HG03342 (cell line): ENCODE measurements around the gene ANKFN1.

Experiments used
- ATAC-seq: cut with Tn5 transposase; IDR thresholded peaks from one replicate; pipeline ENCODE4 v1.9.1; 2021; ENCODE audit warnings: mild to moderate bottlenecking, moderate library complexity; ENCODE audit not compliant: unreplicated experiment

The ANKFN1 gene

DNA sequence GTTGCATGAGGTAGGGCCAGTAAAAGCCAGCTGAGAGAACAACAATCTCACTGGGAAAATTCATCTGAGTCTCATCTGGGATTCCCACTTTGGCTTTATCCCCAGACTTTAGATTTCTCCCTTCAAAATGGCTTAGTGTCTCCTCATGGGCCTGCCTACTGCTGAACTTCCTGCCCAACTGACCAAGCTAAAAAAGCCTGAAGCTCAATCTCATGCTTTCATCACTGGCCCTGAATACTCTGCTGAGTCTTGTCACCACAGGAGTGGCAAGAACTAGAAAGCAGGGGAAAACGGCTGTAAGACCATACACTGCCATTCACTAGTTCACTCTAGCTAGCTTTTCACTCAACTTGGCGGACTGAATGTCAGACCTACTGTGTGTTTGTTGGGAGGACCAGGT is 343.9 kb downstream of the ANKFN1 start:
- no peak for ATAC-seq

DNA sequence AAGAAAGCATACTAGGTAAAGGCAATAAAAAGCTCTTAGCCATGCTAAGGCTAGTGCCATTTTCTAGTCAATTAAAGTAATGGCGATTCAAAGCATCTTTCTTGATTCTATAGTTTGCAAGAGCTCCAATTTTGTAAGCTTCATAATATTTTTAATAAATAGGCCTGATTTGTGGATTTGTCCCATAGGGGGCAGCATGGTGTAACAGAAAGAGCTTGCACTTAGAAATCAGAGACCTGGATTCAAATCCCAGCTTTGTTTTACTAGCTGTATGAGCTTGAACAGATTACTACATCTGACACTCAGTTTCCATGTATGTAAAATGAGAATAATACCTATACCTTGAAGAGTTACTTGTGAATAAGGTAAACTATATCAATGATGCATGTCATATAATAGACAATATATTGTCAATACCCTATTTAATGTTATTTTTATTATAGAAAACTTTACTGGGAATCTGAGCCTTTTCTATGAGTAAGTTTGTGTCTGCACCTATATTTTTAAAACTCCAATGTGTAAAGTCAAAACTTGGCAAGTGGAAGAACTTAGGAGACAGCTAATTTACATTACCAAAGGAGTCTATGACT is 346.6 kb downstream of the ANKFN1 start:
- ATAC-seq: no peak

DNA sequence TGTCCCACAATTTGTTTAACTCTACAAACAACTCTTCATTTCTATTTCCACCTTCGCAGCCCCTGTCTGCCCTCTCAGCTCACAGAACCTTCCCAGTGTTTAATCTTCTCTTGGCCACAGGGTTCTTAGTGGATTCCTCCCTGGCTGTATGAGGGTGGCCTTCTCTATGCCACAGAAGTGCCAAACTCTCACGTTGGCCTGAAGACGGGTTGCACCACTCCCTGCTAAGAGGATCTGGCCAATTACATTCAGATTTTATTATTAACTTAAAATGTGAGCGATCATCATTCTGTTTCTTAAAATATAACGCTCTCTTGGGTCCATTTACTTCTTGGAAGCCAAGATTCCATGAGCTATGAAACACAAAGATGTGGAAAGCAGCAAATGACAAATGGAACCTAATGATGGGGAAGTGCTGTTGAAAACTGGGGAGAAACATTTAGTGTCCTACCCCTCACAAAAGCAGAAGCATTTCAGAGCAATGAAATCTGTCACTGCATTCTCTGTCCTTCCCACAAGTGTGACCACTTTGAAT is 348.9 kb downstream of the ANKFN1 start:
- ATAC-seq: no peak

DNA sequence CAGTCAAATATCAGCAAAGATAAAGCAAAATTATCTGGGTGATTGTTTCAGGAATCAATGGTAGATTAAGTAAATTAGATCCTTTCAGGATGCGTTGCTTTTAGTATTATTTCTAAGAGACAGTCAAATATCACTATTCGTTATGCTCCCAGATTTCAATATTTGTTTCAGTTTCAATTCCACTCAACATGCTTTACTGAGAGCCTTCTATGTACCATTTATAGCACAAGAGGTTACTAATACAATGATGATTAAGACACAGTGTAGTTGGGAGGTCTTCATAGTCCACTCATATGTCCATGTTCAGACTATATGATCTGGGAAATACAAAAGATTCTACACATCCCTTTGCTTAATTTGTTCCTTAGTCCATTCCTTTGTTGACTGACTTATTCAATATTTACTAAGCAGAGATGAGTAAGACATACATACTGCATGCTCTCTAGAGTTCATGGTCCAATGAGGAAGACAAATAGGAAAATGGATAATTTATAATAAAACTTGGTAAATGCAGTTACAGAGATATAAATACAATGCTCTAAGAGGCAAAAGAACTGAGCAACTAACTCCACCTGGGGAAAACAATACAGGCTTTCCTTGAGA is 352.0 kb downstream of the ANKFN1 start:
- ATAC-seq: no peak

DNA sequence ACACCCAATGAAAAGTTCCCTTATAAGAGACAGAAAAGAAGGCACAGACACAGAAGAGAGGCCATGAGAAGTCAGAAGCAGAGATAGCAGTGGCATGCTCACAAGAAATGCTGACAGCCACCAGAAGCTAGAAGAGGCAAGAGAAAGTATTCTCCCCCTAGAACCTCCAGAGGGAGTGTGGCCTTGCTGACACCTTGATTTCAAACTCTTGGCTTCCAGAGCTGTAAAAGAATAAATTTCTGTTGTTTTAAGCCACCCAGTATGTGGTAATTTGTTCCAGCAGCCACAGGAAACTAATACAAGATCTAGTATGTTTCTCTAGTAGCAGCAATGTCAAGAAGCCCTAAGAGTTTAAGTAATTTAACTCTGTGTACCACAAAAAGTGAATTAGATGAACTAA is 353.1 kb downstream of the ANKFN1 start:
- ATAC-seq: no peak

DNA sequence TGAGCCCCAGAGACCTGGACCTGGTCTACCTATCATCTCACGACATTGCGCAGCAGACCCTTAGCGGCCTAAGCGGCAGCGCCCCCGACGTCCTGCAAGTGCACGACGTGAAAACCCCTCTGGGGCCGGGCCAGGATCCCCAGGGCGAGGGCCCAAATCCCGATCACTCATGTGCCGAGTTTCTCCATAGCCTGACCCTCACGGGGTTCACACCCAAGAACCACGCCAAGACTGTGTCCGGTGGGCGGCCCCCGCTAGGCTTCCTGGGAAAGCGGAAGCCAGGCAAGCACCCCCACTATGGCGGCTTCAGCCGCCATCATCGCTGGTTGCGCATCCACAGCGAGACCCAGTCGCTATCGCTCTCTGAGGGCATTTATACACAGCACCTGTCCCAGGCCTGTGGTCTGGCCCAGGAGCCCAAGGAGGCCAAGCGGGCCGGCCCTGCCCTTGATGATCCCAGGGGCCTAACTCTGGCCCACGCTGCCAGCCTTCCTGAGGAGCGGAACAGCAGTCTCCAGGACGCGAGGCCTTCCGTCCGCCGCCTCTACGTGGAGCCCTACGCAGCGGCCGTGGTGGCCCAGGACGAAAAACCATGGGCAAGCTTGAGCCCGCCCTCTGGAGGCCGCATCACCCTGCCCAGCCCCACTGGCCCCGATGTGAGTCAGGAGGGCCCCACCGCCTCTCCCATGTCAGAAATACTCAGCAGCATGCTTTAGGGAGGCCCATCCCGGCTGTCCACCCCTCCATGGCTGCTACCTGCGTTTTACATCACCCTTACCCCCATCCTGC is 357.5 kb downstream of the ANKFN1 start:
- ATAC-seq: no peak

DNA sequence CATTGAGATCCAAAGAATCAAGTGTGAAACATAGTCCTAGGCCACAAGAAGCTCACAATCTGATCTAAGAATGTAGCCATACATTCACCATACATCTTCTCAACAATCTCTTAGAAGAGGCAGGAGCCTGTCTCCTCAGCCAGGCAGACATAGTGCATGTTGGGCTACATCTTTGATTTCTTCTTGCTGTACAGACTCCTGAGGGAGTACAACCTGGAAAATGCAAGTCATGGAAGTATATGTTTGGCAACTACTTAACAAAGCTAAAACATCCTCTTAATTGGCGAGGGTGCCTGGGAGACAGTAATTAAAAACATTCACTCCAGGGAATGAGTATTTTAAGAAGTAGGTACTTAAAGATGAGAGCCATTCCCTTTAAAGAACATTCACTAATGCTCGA is 361.0 kb downstream of the ANKFN1 start:
- no peak for ATAC-seq

DNA sequence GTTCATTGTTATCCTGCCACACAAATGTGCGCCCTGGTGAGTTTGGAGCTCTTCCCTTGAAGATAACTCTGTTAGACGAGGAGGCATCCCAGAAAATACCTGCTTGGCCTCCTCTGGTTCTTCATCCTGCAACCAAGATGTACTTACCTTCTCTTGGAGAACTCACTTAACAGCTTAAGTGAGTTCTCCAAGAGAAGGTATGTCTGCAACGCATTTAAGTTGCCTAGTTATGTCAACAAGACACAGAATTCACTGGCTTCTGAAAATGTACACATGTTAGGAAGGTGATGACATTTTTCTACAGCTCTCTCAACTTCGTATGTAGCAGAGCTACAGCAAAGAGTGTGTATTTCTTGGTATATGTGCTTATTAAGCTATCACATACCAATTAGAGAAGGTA is 361.6 kb downstream of the ANKFN1 start:
- no peak for ATAC-seq

DNA sequence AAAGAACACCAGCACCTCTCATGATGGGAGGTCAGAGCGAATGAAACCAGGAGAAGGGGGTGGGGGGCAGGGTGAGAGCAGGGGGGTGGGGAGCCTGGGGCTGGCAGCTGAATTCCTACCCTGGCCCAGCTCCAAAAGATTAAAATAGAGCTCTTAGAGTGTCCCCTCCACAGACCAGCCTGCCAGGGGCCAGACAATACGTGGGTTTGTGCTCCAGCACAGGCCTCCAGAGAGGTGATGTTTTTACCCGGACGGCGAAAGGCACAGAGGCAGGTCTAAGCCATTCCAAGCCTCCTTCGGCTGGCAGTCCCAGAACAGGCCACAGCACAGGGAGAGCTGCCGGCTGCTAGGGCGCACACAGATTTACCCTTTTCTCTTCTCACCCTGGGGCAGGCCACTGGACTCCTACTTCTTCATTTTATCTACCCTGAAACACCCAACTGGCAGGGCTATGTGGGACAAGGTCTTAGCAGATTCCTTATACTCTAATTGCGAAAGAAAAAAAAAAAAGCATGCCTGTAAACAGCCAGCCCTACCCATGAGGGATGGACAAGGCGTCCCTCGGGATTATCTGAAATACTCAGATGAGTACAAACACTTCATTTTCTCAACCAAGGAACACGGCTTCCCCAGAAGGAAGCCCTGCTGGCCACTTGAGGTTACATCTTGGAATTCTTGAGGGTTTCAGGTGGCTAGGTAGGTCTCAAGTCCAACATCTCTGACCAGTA is 368.3 kb downstream of the ANKFN1 start:
- ATAC-seq: no peak

DNA sequence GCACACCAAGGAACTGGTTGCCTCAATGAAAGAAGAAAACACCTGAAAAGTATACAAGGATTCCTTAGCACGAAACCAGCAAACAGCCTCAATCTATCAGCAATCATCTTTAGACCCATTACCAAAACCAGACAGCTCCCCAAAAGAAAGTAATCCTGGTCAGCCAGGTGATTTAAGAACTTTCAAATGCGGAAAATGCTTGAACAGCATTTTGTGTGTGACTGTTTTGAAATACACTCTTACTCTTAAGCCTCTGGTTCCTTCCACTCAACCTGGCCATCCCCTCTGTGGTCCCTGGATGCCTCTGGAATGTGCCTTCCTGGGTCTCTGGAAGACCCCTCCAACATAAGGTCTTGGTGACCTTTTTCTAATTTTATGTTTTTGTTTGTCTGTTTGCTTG is 369.8 kb downstream of the ANKFN1 start:
- no peak for ATAC-seq

DNA sequence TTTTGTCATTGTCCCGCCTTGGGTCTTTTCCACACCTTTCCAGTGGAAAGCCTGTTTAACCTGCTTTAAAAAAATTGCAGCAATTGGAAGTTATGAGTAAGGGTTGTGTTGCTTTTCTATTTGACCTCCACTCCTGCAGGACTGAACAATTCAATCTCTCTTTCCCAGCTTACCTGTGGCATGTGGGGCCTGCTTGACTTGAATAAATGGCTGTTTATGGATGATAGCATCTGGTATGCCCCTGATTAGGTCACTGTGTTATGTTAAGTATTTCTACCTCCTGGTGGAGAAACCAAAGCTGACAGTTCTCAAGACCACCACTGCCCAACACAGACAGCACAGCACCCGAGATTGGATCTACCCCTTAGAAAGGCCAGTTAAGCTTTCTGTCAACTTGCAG is 375.4 kb downstream of the ANKFN1 start:
- ATAC-seq: no peak

DNA sequence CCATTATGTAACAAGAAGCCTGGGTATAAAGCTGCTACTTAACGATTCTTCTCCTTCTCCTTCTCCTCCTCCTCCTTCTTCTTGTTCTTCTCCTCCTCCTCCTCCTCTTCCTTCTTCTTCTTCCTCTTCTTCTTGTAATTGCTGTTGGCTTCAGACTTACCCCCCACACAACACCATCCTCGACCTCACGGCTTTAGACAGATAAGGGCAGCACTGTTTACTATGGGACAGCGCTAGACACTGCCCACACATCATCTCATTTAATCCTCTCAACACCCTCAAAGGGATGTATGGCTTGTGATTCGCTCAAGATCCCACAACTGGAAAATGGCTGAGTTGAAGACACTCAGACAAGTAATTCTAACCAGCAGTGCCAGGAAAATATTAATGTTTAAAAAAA is 379.7 kb downstream of the ANKFN1 start:
- no peak for ATAC-seq

DNA sequence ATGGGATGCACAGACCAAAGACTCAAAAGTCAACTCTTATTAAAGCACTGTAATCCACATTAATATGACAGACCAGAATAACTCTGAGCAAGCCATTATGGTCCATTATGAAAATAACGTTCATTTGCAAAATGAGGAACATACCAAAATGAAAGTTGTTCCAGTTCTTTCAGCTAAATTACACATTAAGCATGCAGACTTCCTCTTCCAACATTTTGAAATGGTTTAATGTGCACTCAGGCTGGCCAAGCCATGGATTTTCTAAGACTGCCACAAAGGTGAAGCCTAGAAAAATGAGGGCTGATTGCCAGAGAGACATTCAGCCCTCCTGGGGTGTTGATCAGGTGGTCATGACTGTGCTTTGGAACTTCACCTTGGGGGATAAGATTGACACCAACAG is 383.5 kb downstream of the ANKFN1 start:
- no peak for ATAC-seq

DNA sequence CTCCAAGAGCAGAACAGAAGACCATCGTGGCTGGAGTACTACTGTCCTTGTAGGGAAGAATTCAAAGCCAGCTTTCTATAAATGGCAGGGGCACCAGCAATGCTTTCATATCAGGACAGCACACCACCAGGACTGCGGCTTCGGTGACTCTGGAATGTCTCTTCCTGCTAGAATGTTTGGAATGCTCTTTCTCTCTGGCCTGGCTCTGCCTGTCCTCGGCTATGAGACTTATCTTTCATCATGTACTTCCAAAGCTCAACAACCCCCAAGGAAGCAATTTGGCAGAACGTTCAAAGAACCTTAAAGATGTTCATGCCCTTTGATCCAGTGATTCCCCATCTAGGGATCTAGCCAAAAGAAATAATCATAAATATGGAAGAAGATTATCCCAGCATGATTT is 387.6 kb downstream of the ANKFN1 start:
- no peak for ATAC-seq

DNA sequence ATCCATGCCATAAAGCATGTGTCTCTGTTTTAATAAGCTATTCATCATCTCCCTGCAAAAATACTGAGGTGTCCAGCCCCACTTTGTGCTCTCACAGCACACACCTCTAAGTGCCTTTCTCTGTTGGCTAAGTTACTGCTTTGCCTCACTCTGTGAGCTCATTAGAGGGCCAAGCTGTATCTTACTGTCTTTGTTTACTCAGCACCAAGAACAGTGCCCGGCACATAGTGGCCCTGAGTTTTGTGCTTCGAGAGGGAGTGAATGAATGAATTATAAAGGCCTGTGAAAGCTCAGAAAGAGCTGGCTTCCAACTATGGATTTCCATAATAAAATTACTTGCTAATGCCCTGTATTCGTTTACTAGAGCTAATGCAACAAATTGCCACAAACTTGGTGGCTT is 390.0 kb downstream of the ANKFN1 start:
- no peak for ATAC-seq

DNA sequence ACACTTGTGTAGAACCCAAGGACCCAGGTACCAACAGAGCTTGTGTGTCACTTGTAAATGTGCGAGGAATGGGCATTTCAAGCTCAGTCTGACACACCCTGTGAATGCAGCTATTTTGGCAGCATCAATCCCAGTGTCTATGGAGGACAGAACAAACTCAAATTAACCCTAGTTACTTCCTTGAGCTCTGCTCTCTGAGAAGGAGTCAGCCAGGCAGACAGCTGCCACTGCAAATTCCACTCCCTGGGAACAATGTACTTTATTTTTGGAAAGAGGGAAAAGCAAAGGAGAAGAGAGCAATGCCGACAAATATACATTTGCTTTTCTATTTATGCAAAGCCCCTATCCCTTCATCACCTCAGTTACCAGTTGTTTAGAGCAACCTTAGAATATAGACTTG is 391.8 kb downstream of the ANKFN1 start:
- no peak for ATAC-seq

DNA sequence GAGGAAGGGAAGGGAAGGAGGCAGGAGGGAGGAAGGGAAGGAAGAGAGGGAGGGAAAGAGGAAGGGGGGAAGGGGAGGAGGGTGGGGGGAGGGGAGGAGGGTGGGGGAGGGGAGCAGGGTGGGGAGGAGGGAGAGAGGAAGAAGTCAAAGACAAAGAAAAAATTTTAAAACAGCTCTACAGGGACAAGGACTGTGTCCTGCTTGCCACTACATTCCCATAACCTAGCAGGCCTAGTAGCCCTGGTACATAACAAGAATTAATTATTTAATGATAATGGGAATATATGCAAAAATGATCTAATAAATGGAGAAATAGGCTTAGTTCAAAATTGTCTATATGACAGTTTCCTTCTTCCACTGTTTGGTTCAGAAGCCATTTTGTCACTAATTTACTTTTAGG is 392.7 kb downstream of the ANKFN1 start:
- no peak for ATAC-seq

DNA sequence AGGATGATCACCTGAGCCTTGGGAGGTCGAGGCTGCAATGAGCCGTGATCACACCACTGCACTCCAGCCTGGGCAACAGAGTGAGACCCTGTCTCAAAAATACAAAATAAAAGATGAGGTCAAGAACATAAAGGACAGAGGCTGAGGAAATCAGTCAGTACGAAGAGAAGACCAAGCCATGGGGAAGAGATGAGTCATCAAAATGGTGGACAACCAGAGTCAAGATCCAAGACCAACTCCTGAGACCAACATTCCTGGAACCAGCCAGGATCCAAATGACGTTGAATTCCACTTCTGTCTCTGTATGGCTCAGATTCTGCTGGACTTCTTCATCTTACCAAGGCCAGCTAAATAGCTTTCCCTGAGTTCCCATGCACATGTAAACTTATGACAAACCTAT is 395.4 kb downstream of the ANKFN1 start:
- ATAC-seq: no peak

DNA sequence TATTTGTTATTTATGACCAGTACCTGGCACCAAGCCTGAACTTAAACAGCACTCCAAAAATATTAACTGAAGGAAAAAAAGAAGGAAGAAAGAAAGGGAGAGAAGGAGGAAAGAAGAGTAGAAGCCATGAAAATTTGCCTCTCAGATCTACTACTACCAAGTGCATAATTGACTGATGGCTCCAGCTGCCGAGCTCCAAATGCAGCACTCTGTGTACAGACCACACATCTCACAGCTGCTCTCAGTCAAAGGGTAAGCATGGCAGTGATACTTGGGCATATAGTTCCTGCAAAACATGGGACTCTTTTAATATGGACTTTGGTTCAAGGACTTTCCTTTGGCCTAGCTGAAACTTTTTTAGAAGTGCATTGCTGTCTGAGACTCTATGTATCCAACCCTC is 396.2 kb downstream of the ANKFN1 start:
- no peak for ATAC-seq

DNA sequence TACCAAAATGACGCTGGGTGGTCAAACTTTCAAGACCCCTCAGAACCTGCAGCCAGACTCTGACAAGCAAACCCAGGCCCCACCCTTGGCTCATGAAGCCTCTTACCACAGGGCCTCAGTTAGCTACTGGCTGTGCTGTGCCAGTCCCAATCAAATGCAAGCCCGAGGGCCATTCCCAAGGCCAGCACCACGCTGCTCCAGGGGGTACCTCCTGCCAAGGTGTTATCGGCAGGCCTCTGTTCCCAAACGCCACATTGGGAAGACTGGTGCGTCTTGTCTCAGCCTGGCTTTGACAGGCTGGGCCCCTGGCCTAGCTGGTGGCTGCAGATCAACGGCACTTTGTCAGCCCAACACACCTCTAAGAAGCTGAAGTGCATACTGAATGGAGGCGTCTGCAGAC is 404.4 kb downstream of the ANKFN1 start:
- ATAC-seq: no peak

DNA sequence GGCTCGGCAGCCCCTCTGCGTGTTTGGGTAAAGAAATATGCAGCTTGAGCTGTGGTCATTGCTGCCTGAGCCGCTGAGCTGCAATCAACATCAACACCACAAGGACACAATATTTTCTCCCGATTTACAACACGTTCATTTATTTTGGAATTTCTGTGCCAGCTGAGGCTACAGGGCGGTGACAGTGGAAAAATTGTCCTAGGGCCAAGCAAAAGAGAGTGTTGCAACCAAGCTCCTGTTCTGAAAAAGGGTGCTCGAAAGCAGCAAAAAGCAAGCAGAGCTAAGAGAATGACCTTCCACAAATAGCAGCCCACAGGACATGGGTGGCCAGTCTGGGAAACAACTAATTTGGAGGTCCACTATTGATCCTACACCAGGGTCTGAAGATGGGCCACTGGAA is 404.8 kb downstream of the ANKFN1 start:
- no peak for ATAC-seq
